ENCODE results near the gene ARHGAP32. TPM values are rescaled to one million over a fixed set of nuclear protein-coding genes. Genes with fewer than 3 reads are reported as not detected.

ARHGAP32 gene
- total RNA-seq, 1 donor from 2014 or later, result 21.4 TPM

- DNase-seq (ENCODE audit: low spot score), result no peak
- H3K27me3 ChIP-seq, result no peaks in the 10 kb centered on the region
Observed at GRCh38 chr11:129093283-129093682, 98.8 kb downstream of the ARHGAP32 start.

GRCh38 chr11:129090056-129090455 lies 102.1 kb downstream of the ARHGAP32 start:
- Histone ChIP-seq H3K4me1 (no peaks in the 10 kb centered on the region), H3F3A (ENCODE audit: low read depth) (no peaks in the 10 kb centered on the region), H3K27me3 (no peaks in the 10 kb centered on the region), H3K79me2 (ENCODE audit: low read depth) (no peaks in the 10 kb centered on the region), H2AFZ (replicated peaks) (no peak overlapping the region), H3K4me2 (no peak overlapping the region), H4K20me1 (ENCODE audit: low read depth) (no peaks in the 10 kb centered on the region), H3K9me3 (ENCODE audit: low read depth) (no peaks in the 10 kb centered on the region), H3K36me3 (no peaks in the 10 kb centered on the region), H3K9ac (no peak overlapping the region), H3K27ac (no peak overlapping the region), H3K4me3 (no peak overlapping the region)
- no peak for TF ChIP-seq EZH2 (IDR thresholded peaks at IDR 0.05)
- no peak for TF ChIP-seq CTCF (IDR thresholded peaks at IDR 0.05)
- TF ChIP-seq EZH2phosphoT487 (IDR thresholded peaks at IDR 0.05), result no peak
- peaks cover 7% of the 10 kb centered on the region for H3K9me3 Mint-ChIP-seq
- no peaks in the 10 kb centered on the region for H3K4me1 Mint-ChIP-seq
- H3K36me3 Mint-ChIP-seq, result peaks cover 27% of the 10 kb centered on the region
- no peak overlapping the region for H3K27ac Mint-ChIP-seq
- H3K27me3 Mint-ChIP-seq (ENCODE audit: insufficient read depth, low read depth), result no peaks in the 10 kb centered on the region
- no peak for DNase-seq (ENCODE audit: low spot score)
- no peak overlapping the region for H3K4me3 Mint-ChIP-seq

More at GRCh38 chr11:129093283-129093682, 98.8 kb downstream of the ARHGAP32 start:
- no peak overlapping the region for H3K4me3 ChIP-seq
- H4K20me1 ChIP-seq (ENCODE audit: low read depth), result no peaks in the 10 kb centered on the region
- H3K4me2 ChIP-seq, result no peak overlapping the region
- no peak overlapping the region for H2AFZ ChIP-seq (replicated peaks)
- no peak for TF ChIP-seq EZH2 (IDR thresholded peaks at IDR 0.05)
- no peak for TF ChIP-seq EZH2phosphoT487 (IDR thresholded peaks at IDR 0.05)
- no peaks in the 10 kb centered on the region for H3F3A ChIP-seq (ENCODE audit: low read depth)
- Mint-ChIP-seq H3K36me3 (peaks cover 18% of the 10 kb centered on the region), H3K27me3 (ENCODE audit: insufficient read depth, low read depth) (peaks cover 2% of the 10 kb centered on the region), H3K4me1 (no peaks in the 10 kb centered on the region), H3K9me3 (peaks cover 6% of the 10 kb centered on the region), H3K27ac (no peak overlapping the region), H3K4me3 (no peak overlapping the region)
- H3K27ac ChIP-seq, result no peak overlapping the region
- no peaks in the 10 kb centered on the region for H3K79me2 ChIP-seq (ENCODE audit: low read depth)
- no peaks in the 10 kb centered on the region for H3K4me1 ChIP-seq
- no peaks in the 10 kb centered on the region for H3K36me3 ChIP-seq
- no peak overlapping the region for H3K9ac ChIP-seq
- H3K9me3 ChIP-seq (ENCODE audit: low read depth), result no peaks in the 10 kb centered on the region

- H4K20me1 ChIP-seq (ENCODE audit: low read depth), result no peaks in the 10 kb centered on the region
- no peak overlapping the region for H3K4me2 ChIP-seq
- no peaks in the 10 kb centered on the region for H3K9me3 ChIP-seq (ENCODE audit: low read depth)
- H3K27ac Mint-ChIP-seq, result no peak overlapping the region
- H3K4me3 Mint-ChIP-seq, result no peak overlapping the region
- no peaks in the 10 kb centered on the region for H3F3A ChIP-seq (ENCODE audit: low read depth)
- no peak overlapping the region for H3K27ac ChIP-seq
- no peaks in the 10 kb centered on the region for H3K79me2 ChIP-seq (ENCODE audit: low read depth)
- H3K27me3 ChIP-seq, result no peaks in the 10 kb centered on the region
- DNase-seq (ENCODE audit: low spot score), result no peak
- no peaks in the 10 kb centered on the region for H3K27me3 Mint-ChIP-seq (ENCODE audit: insufficient read depth, low read depth)
- no peak overlapping the region for H3K4me3 ChIP-seq
- peaks cover 12% of the 10 kb centered on the region for H3K9me3 Mint-ChIP-seq
- TF ChIP-seq CTCF (IDR thresholded peaks at IDR 0.05) (no peak), EZH2 (IDR thresholded peaks at IDR 0.05) (no peak), EZH2phosphoT487 (IDR thresholded peaks at IDR 0.05) (no peak)
- H3K4me1 ChIP-seq, result no peaks in the 10 kb centered on the region
- peaks cover 33% of the 10 kb centered on the region for H3K36me3 Mint-ChIP-seq
- H3K9ac ChIP-seq, result no peak overlapping the region
- H3K4me1 Mint-ChIP-seq, result no peaks in the 10 kb centered on the region
- H2AFZ ChIP-seq (replicated peaks), result no peak overlapping the region
- no peaks in the 10 kb centered on the region for H3K36me3 ChIP-seq
Observed at GRCh38 chr11:129089279-129089678, 102.8 kb downstream of the ARHGAP32 start.

GRCh38 chr11:129086976-129087375 lies 105.1 kb downstream of the ARHGAP32 start:
- Histone ChIP-seq H3K9ac (no peak overlapping the region), H3K79me2 (ENCODE audit: low read depth) (no peaks in the 10 kb centered on the region), H3K27ac (no peak overlapping the region), H3K27me3 (no peaks in the 10 kb centered on the region), H3K4me3 (no peak overlapping the region), H3K9me3 (ENCODE audit: low read depth) (no peaks in the 10 kb centered on the region), H3F3A (ENCODE audit: low read depth) (no peaks in the 10 kb centered on the region), H3K4me1 (no peaks in the 10 kb centered on the region), H2AFZ (replicated peaks) (no peak overlapping the region), H3K4me2 (no peak overlapping the region), H3K36me3 (no peaks in the 10 kb centered on the region), H4K20me1 (ENCODE audit: low read depth) (no peaks in the 10 kb centered on the region)
- no peak overlapping the region for H3K27ac Mint-ChIP-seq
- peaks cover 46% of the 10 kb centered on the region for H3K36me3 Mint-ChIP-seq
- no peak overlapping the region for H3K4me3 Mint-ChIP-seq
- no peaks in the 10 kb centered on the region for H3K4me1 Mint-ChIP-seq
- no peak for DNase-seq (ENCODE audit: low spot score)
- no peaks in the 10 kb centered on the region for H3K27me3 Mint-ChIP-seq (ENCODE audit: insufficient read depth, low read depth)
- peaks cover 32% of the 10 kb centered on the region for H3K9me3 Mint-ChIP-seq
- TF ChIP-seq EZH2 (IDR thresholded peaks at IDR 0.05), result no peak
